ENCODE measurements around the gene MIPEP.

GRCh38 chr13:23856008-23856750 lies 33.0 kb downstream of the MIPEP start:
- no peak for TF ChIP-seq CTCF (IDR thresholded peaks at IDR 0.05 in 2 of 3, conservative IDR thresholded peaks at IDR 0.05 in 1 of 3; ENCODE audit: control insufficient read depth in 2 of 3, extremely low read depth in 1 of 3, insufficient read depth in 1 of 3, low read depth in 3 of 3, low read length in 3 of 3)
- no peak for TF ChIP-seq MYC (IDR thresholded peaks at IDR 0.05; ENCODE audit: insufficient read depth, insufficient read length, insufficient replicate concordance, low read length, severe bottlenecking)
- TF ChIP-seq CREM (IDR thresholded peaks at IDR 0.05; ENCODE audit: low read depth) = no peak
- no peak for TF ChIP-seq KAT2A (conservative IDR thresholded peaks at IDR 0.05; ENCODE audit: control insufficient read depth, low read depth, low read length)
- no peak for TF ChIP-seq MTA3 (IDR thresholded peaks at IDR 0.05; ENCODE audit: borderline replicate concordance, low read length)
- TF ChIP-seq CUX1 (IDR thresholded peaks at IDR 0.05; ENCODE audit: insufficient replicate concordance, low read depth, low read length) = no peak
- TF ChIP-seq POLR2A (IDR thresholded peaks at IDR 0.05; ENCODE audit: low read depth, low read length) = no peak
- TF ChIP-seq SMC3 (IDR thresholded peaks at IDR 0.05; ENCODE audit: borderline replicate concordance, low read length) = no peak
- no peak for TF ChIP-seq USF1 (IDR thresholded peaks at IDR 0.05; ENCODE audit: borderline replicate concordance, extremely low read length, insufficient read depth, low read depth, low read length)
- TF ChIP-seq ELK1 (IDR thresholded peaks at IDR 0.05; ENCODE audit: low read depth, low read length) = no peak
- TF ChIP-seq YY1 (IDR thresholded peaks at IDR 0.05; ENCODE audit: low read depth, low read length) = no peak
- TF ChIP-seq ESRRA (IDR thresholded peaks at IDR 0.05; ENCODE audit: low read length) = no peak

Data from GM12878 (cell line).